K562 (cell line): Measurements from ENCODE around the gene ZP3. TPM values are rescaled to one million over a fixed set of nuclear protein-coding genes. Genes with fewer than 3 reads are reported as not detected.

Experiments used
- BRCA1 ChIP-seq, 2 experiments: fragments of 450-650 bp in 1 of 2; sonication (generic) in 1 of 2; formaldehyde crosslinking in 1 of 2; IDR thresholded peaks; 2 replicates each; pipeline versions ENCODE4 v1.5.0 to v1.6.1; 2017 to 2020; ENCODE audit warnings: mild to moderate bottlenecking in 1 of 2, missing genetic modification reagents in 1 of 2
- FOXK2 ChIP-seq, 2 experiments: fragments of 450-650 bp; IDR thresholded peaks in 1 of 2; conservative IDR thresholded peaks in 1 of 2; 2 replicates each; pipeline ENCODE4 v1.6.1; 2016; ENCODE audit warnings: low read depth in 2 of 2, mild to moderate bottlenecking in 1 of 2
- NFIC ChIP-seq: fragments of 450-650 bp; IDR thresholded peaks from 2 replicates; pipeline ENCODE4 v1.6.1; 2017; ENCODE audit warnings: mild to moderate bottlenecking, inconsistent platforms
- PATZ1 ChIP-seq: fragments of 250-450 bp; sonication (Bioruptor Pico); IDR thresholded peaks from 2 replicates; pipeline ENCODE4 v1.5.0; 2020; ENCODE audit warnings: mild to moderate bottlenecking, borderline replicate concordance
- SETDB1 ChIP-seq: IDR thresholded peaks from one replicate; pipeline ENCODE4 v1.6.1; 2012; ENCODE audit warnings: low read length, control low read depth, inconsistent platforms
- ZBTB49 ChIP-seq: sonication (generic); formaldehyde crosslinking; IDR thresholded peaks from 2 replicates; pipeline ENCODE4 v1.8.0; 2022; ENCODE audit warnings: missing genetic modification reagents, mild to moderate bottlenecking, borderline replicate concordance
- ZNF133 ChIP-seq: fragments of 250-450 bp; sonication (Bioruptor Pico); IDR thresholded peaks from 2 replicates; pipeline ENCODE4 v1.4.0; 2020; ENCODE audit warnings: mild to moderate bottlenecking
- ZNF699 ChIP-seq: fragments of 250-450 bp; sonication (Bioruptor Pico); IDR thresholded peaks from 2 replicates; pipeline ENCODE4 v1.8.0; 2021; ENCODE audit warnings: mild to moderate bottlenecking, moderate library complexity; ENCODE audit not compliant: insufficient replicate concordance
- ZNF764 ChIP-seq: fragments of 250-450 bp; sonication (Bioruptor Pico); IDR thresholded peaks from 2 replicates; pipeline ENCODE4 v1.4.0; 2020; ENCODE audit warnings: low read depth, mild to moderate bottlenecking, moderate library complexity
- ZNF780A ChIP-seq: fragments of 250-450 bp; sonication (Bioruptor Pico); IDR thresholded peaks from 2 replicates; pipeline ENCODE4 v1.5.0; 2021; ENCODE audit warnings: mild to moderate bottlenecking
- polyA plus RNA-seq, 8 experiments: library from polyadenylated mRNA; depleted of rRNA in 4 of 8; stranded (reverse) in 5 of 8; unstranded in 3 of 8; fragments of >200 nt; fragmentation: Nextera tagmentation in 2 of 8; fragmentation: Illumina TruSeq in 1 of 8; extraction: Ambion mirVana in 2 of 8; extraction: Trizol in 1 of 8; gene quantifications; 2 replicates each; pipeline versions ENCODE4 v1.2.1 to v1.2.3, GENCODE V29; 2011 to 2014; ENCODE audit warnings: inconsistent platforms in 1 of 8, missing spikeins in 1 of 8
- total RNA-seq, 7 experiments: library from RNA; depleted of rRNA in 6 of 7; stranded (reverse); fragments of >200 nt in 6 of 7; fragmentation: Illumina TruSeq in 2 of 7; extraction: Trizol in 2 of 7; gene quantifications; 2 replicates each; pipeline versions ENCODE4 v1.2.1 to v1.2.3, GENCODE V29; 2011 to 2021; ENCODE audit warnings: low replicate concordance in 1 of 7
- TF ChIP-seq, protein P1 (sequence below), 2 experiments: fragments of 450-650 bp in 1 of 2; sonication (generic) in 1 of 2; formaldehyde crosslinking in 1 of 2; IDR thresholded peaks; 2 replicates each; pipeline versions ENCODE4 v1.7.1 to v1.9.0; 2016 to 2022; ENCODE audit warnings: inconsistent platforms in 1 of 2, mild to moderate bottlenecking in 1 of 2, missing genetic modification reagents in 1 of 2

ZP3 gene
- total and polyA plus RNA-seq, 9 of the 15 experiments (the other 6 are each of a cell fraction or from before 2014, with no cell fraction given) = 1.4 to 3.8 (median 2.4) TPM

DNA sequence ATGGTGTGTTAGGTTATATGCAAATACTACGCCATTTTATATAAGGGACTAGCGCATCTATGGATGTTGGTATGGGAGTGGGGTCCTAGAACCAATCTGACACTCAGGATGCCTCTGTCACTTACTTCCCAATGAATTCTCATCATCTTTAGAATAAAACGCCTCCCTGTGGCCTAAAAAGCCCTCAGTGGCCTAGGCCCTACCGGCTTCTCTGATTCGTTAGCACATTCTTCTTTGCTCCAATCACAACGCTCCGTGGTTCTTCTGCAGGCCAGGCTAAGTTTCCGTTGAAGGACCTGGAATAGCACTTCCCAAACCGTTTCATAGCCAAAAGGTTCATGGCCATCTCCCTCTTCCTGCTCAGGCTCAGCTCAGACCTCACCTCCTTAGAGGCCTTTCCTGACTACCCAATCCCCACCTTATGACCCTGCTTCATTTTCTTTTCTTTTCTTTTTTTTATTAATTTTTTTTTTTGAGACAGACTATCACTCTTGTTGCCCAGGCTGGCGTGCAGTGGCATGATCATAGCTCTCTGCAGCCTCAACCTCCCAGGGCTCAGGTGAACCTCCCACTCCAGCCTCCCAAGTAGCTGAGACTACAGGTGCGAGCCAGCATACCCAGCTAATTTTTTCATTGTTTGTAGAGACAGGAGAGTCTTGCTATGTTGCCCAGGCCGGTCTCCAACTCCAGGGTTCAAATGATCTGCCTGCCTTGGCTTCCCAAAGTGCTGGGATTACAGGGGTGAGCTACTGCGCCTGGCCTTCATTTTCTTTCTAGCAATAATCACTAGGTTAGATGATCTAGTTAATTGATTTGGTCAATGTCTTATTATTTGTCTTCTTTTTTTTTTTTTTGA is 41.4 kb upstream of the ZP3 start (continued):
- peak; percentile 28 to 50; a peak in 2 of 4 replicates for TF ChIP-seq FOXK2 (conservative IDR thresholded peaks at IDR 0.05 in 1 of 2, IDR thresholded peaks at IDR 0.05 in 1 of 2; ENCODE audit: low read depth in 2 of 2)
- TF ChIP-seq, protein P1, sequence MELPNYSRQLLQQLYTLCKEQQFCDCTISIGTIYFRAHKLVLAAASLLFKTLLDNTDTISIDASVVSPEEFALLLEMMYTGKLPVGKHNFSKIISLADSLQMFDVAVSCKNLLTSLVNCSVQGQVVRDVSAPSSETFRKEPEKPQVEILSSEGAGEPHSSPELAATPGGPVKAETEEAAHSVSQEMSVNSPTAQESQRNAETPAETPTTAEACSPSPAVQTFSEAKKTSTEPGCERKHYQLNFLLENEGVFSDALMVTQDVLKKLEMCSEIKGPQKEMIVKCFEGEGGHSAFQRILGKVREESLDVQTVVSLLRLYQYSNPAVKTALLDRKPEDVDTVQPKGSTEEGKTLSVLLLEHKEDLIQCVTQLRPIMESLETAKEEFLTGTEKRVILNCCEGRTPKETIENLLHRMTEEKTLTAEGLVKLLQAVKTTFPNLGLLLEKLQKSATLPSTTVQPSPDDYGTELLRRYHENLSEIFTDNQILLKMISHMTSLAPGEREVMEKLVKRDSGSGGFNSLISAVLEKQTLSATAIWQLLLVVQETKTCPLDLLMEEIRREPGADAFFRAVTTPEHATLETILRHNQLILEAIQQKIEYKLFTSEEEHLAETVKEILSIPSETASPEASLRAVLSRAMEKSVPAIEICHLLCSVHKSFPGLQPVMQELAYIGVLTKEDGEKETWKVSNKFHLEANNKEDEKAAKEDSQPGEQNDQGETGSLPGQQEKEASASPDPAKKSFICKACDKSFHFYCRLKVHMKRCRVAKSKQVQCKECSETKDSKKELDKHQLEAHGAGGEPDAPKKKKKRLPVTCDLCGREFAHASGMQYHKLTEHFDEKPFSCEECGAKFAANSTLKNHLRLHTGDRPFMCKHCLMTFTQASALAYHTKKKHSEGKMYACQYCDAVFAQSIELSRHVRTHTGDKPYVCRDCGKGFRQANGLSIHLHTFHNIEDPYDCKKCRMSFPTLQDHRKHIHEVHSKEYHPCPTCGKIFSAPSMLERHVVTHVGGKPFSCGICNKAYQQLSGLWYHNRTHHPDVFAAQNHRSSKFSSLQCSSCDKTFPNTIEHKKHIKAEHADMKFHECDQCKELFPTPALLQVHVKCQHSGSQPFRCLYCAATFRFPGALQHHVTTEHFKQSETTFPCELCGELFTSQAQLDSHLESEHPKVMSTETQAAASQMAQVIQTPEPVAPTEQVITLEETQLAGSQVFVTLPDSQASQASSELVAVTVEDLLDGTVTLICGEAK (IDR thresholded peaks at IDR 0.05) = peak; percentile 52; the same call in 1 of the 2 replicates
- TF ChIP-seq, protein P1 (CRISPR knock-in tag; IDR thresholded peaks at IDR 0.05) = no peak
- no peak for TF ChIP-seq SETDB1
- TF ChIP-seq PATZ1 (CRISPR knock-in tag) = no peak
- TF ChIP-seq NFIC = no peak
- no peak for TF ChIP-seq ZNF699
- no peak for TF ChIP-seq BRCA1 (IDR thresholded peaks at IDR 0.05)
- no peak for TF ChIP-seq BRCA1 (CRISPR knock-in tag; IDR thresholded peaks at IDR 0.05)
- TF ChIP-seq ZNF780A = no peak
- TF ChIP-seq ZNF133 (CRISPR knock-in tag) = no peak
- TF ChIP-seq ZNF764 (CRISPR knock-in tag) = no peak
- no peak for TF ChIP-seq ZBTB49
